ENCODE data around the gene CKLF. TPM values are rescaled to one million over a fixed set of nuclear protein-coding genes. Genes with fewer than 3 reads are reported as not detected.
A peak's percentile ranks its signal among the peaks of the same experiment; 100 is the strongest.

CKLF gene, protein sequence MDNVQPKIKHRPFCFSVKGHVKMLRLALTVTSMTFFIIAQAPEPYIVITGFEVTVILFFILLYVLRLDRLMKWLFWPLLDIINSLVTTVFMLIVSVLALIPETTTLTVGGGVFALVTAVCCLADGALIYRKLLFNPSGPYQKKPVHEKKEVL
- total RNA-seq (2021) (77.1 and 86.4 TPM in 2 replicates), Bru-seq, nascent RNA (percentile 93 among the genes with signal in this experiment), BruChase-seq, experiment 1, labeled RNA remaining after a 2-hour chase (percentile 93 among the genes with signal in this experiment), BruChase-seq, experiment 2, labeled RNA remaining after a 6-hour chase (percentile 97 among the genes with signal in this experiment)
- long read RNA-seq, transcript CKLF-202 (3 exons, 571 nt): minor isoform, 12 of 184 reads
- long read RNA-seq, transcript CKLF-201 (4 exons, 669 nt): minor isoform, 71 of 184 reads
- long read RNA-seq, transcript CKLF-203 (3 exons, 508 nt): major isoform, 88 of 184 reads
- long read RNA-seq, partial matches to known transcripts: 0 of 184 reads
- long read RNA-seq, other reads (novel, unspliced or antisense): 9 of 184 reads

DNA sequence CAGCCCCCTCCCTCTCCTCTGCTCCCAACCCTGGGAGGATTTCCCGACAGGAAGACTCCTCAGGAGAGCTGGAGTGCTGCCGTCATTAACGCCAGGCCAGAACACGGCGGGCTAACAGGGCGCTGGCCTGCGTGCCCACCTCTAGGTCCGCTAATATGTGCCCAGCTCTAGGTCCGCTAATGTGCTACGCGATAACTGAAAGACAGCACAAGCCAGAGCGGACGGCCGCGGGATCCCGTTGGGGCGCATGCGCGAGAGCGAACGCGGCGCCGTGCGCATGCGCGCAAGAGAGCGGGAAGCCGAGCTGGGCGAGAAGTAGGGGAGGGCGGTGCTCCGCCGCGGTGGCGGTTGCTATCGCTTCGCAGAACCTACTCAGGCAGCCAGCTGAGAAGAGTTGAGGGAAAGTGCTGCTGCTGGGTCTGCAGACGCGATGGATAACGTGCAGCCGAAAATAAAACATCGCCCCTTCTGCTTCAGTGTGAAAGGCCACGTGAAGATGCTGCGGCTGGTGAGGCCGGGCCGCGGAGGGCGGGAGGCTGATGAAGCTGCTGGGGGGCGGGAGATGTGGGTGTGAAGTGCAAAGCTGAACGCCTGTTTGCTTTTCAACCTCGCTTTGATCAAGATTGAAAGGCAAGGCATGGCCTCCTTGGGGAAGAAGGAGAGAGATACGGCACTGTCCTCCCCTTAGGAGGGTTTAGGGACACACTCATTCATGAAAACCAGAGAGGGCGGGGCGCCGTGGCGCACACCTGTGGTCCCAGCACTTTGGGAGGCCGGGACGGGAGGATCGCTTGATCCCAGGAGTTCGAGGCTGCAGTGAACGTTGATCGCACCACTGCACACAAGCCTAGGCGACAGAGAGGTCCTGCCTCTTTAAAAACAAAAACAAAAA lies at the start of gene CKLF:
TSS of gene CKLF (plus strand) at position 291 of the 892 bp plus-strand sequence. CDS start at position 431, 140 bp downstream.
- peak within 1 kb of the TSS; percentile 66 for H3K4me3 ChIP-seq
- peak; percentile 75 to 91 for DNase-seq
- H3K4me1 ChIP-seq (replicated peaks; ENCODE audit: insufficient read depth): peaks cover 30% of the 10 kb centered on the region
- 0 out of 2 replicates have a peak, but pooled peaks cover 6% of the 10 kb centered on the region for H3K36me3 ChIP-seq (ENCODE audit: low read depth)
- H2AFZ ChIP-seq: peak within 1 kb of the TSS; percentile 98
- H3F3A ChIP-seq (ENCODE audit: insufficient read depth, low read depth): peaks cover 7% of the 10 kb centered on the region; the same call in 1 of the 2 replicates
- CTCF ChIA-PET: interaction anchor here (0.6 to 0.7 kb wide), 2 partner anchors 69 to 76 kb away, joined by 3 to 6 read pairs; no protein-coding TSS in a partner anchor
- TF ChIP-seq, protein P1, sequence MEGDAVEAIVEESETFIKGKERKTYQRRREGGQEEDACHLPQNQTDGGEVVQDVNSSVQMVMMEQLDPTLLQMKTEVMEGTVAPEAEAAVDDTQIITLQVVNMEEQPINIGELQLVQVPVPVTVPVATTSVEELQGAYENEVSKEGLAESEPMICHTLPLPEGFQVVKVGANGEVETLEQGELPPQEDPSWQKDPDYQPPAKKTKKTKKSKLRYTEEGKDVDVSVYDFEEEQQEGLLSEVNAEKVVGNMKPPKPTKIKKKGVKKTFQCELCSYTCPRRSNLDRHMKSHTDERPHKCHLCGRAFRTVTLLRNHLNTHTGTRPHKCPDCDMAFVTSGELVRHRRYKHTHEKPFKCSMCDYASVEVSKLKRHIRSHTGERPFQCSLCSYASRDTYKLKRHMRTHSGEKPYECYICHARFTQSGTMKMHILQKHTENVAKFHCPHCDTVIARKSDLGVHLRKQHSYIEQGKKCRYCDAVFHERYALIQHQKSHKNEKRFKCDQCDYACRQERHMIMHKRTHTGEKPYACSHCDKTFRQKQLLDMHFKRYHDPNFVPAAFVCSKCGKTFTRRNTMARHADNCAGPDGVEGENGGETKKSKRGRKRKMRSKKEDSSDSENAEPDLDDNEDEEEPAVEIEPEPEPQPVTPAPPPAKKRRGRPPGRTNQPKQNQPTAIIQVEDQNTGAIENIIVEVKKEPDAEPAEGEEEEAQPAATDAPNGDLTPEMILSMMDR (conservative IDR thresholded peaks at IDR 0.05): no peak
- TF ChIP-seq EZH2 (IDR thresholded peaks at IDR 0.05; ENCODE audit: low read depth): no peak
- H3K79me2 ChIP-seq (ENCODE audit: low read depth): peaks cover 20% of the 10 kb centered on the region
- TSS peak; percentile 48 for BruUV-seq (replicated peaks)
- H3K27ac ChIP-seq: no peak within 1 kb of the TSS
- POLR2A ChIA-PET (ENCODE audit: unreplicated experiment): interaction anchor here (0.6 to 0.8 kb wide), 2 partner anchors 41 to 44 kb away, joined by 3 to 4 read pairs; no protein-coding TSS in a partner anchor
- H3K9me2 ChIP-seq (ENCODE audit: insufficient read depth): no peaks in the 10 kb centered on the region
- H4K20me1 ChIP-seq (ENCODE audit: insufficient read depth): no peaks in the 10 kb centered on the region
- intact Hi-C loops (cut with micrococcal nuclease; ENCODE audit: unreplicated experiment): loop anchor here (2.0 to 5.0 kb wide), 4 partner anchors 30 to 66 kb away; partner anchors contain the start of gene CMTM3
- H3K9me3 ChIP-seq (ENCODE audit: insufficient read depth, low read depth): no peaks in the 10 kb centered on the region
- H3K27me3 ChIP-seq (ENCODE audit: insufficient read depth, low read depth): no peaks in the 10 kb centered on the region
- peak within 1 kb of the TSS; percentile 91 for H3K4me2 ChIP-seq

DNA sequence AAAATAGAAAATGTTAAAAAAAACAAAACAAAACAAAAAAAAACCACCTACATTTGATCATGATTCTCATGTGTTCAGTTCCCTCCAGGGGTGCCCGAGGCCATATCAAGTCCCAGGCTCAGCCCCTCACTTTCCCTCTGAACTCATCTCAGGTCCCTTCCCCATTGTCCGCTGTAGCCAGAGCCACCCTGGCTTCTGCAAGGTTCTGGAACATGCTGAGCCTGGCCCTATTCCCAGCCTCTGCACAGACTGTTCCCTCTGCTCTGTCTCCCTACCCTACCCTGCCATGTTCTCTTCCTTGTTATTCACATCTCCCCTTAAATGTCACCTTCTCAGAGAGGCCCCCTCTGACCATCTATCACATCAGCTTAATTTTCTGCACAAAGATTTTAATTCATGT lies 49.3 kb upstream of the CKLF start:
- Histone ChIP-seq H2AFZ (no peak overlapping the region), H3K27me3 (ENCODE audit: insufficient read depth, low read depth) (no peaks in the 10 kb centered on the region), H3K4me3 (no peak overlapping the region), H3K4me1 (replicated peaks; ENCODE audit: insufficient read depth) (peaks cover 44% of the 10 kb centered on the region), H3F3A (ENCODE audit: insufficient read depth, low read depth) (peaks cover 21% of the 10 kb centered on the region), H4K20me1 (ENCODE audit: insufficient read depth) (no peaks in the 10 kb centered on the region), H3K9me3 (ENCODE audit: insufficient read depth, low read depth) (no peaks in the 10 kb centered on the region; the same call in 1 of the 2 replicates), H3K27ac (no peak overlapping the region), H3K36me3 (ENCODE audit: low read depth) (no peaks in the 10 kb centered on the region), H3K4me2 (no peak overlapping the region; the same call in 1 of the 2 replicates), H3K79me2 (ENCODE audit: low read depth) (no peaks in the 10 kb centered on the region), H3K9me2 (ENCODE audit: insufficient read depth) (no peaks in the 10 kb centered on the region)
- no peak for DNase-seq
- no peak for TF ChIP-seq EZH2 (IDR thresholded peaks at IDR 0.05; ENCODE audit: low read depth)
- TF ChIP-seq, protein P1 (conservative IDR thresholded peaks at IDR 0.05): no peak
- no TSS peak for BruUV-seq (replicated peaks)
- POLR2A ChIA-PET (ENCODE audit: unreplicated experiment): no interaction called here
- intact Hi-C loops (cut with micrococcal nuclease; ENCODE audit: unreplicated experiment): no loop called here
- CTCF ChIA-PET: interaction anchor here (0.7 kb wide), 1 partner anchor 21 kb away, joined by 3 read pairs; no protein-coding TSS in a partner anchor

DNA sequence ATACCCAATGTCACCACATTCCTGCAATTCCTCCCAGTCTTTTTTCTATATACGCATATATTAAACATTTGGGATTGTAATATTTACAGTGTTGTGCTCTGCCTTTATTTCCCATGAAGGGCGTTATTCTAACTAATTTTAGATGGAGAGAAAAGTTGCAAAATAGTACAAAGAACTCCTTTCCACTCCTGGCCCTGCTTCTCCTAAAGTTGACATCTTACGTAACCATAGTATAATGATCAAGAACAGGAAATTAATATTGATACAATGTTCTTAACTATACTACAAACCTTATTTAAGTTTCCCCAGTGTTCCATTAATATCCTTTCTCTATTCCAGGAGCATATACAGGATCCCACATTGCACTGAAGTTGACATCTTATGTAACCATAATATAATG lies 48.8 kb upstream of the CKLF start:
- ChIA-PET POLR2A (ENCODE audit: unreplicated experiment) (no interaction called here), CTCF (no interaction called here)
- Histone ChIP-seq H3F3A (ENCODE audit: insufficient read depth, low read depth) (peaks cover 24% of the 10 kb centered on the region), H3K27me3 (ENCODE audit: insufficient read depth, low read depth) (no peaks in the 10 kb centered on the region), H4K20me1 (ENCODE audit: insufficient read depth) (no peaks in the 10 kb centered on the region), H3K4me3 (no peak overlapping the region), H3K4me2 (no peak overlapping the region), H3K27ac (no peak overlapping the region), H3K9me2 (ENCODE audit: insufficient read depth) (no peaks in the 10 kb centered on the region), H2AFZ (no peak overlapping the region), H3K9me3 (ENCODE audit: insufficient read depth, low read depth) (no peaks in the 10 kb centered on the region), H3K4me1 (replicated peaks; ENCODE audit: insufficient read depth) (peaks cover 48% of the 10 kb centered on the region), H3K79me2 (ENCODE audit: low read depth) (no peaks in the 10 kb centered on the region), H3K36me3 (ENCODE audit: low read depth) (no peaks in the 10 kb centered on the region)
- no peak for TF ChIP-seq EZH2 (IDR thresholded peaks at IDR 0.05; ENCODE audit: low read depth)
- TF ChIP-seq, protein P1 (conservative IDR thresholded peaks at IDR 0.05): no peak
- BruUV-seq (replicated peaks): no TSS peak
- intact Hi-C loops (cut with micrococcal nuclease; ENCODE audit: unreplicated experiment): no loop called here
- DNase-seq: no peak

Measured in PC-9 (cell line).